Osteoblast (primary cell): ENCODE measurements around the gene C3orf20. TPM values are rescaled to one million over a fixed set of nuclear protein-coding genes. Genes with fewer than 3 reads are reported as not detected.

Experiments
- DNase-seq: peaks from one replicate; pipeline ENCODE4 v3.0.0; 2011; ENCODE audit warnings: low spot score, mixed read lengths; ENCODE audit not compliant: insufficient read length; ENCODE audit errors: missing footprints
- H2AFZ ChIP-seq: 2 replicates; pipeline ENCODE4 v1.6.0; 2011; ENCODE audit warnings: mild to moderate bottlenecking, low read length
- H3K27ac ChIP-seq: 2 replicates; pipeline ENCODE4 v1.5.1; 2011; ENCODE audit warnings: mild to moderate bottlenecking, low read depth, low read length, moderate library complexity
- H3K27me3 ChIP-seq: 2 replicates; pipeline ENCODE4 v1.6.0; 2012; ENCODE audit warnings: mild to moderate bottlenecking, control low read depth, inconsistent platforms, low read length, moderate library complexity; ENCODE audit not compliant: insufficient read depth
- H3K36me3 ChIP-seq: 2 replicates; pipeline ENCODE4 v1.5.1; 2011; ENCODE audit warnings: mild to moderate bottlenecking, low read length, control low read depth, moderate library complexity; ENCODE audit not compliant: insufficient read depth
- H3K4me1 ChIP-seq: 2 replicates; pipeline ENCODE4 v1.5.1; 2011; ENCODE audit warnings: mild to moderate bottlenecking, low read length, control low read depth, moderate library complexity; ENCODE audit not compliant: insufficient read depth
- H3K4me2 ChIP-seq: 2 replicates; pipeline ENCODE4 v1.6.0; 2011; ENCODE audit warnings: mild to moderate bottlenecking, low read length; ENCODE audit not compliant: insufficient read depth
- H3K4me3 ChIP-seq: fragments of 200-600 bp; sonication (generic); 3 replicates; pipeline ENCODE4 v1.5.1; 2012; ENCODE audit warnings: mild to moderate bottlenecking, low read length, inconsistent platforms; ENCODE audit not compliant: insufficient read depth
- H3K79me2 ChIP-seq: 2 replicates; pipeline ENCODE4 v1.6.0; 2012; ENCODE audit warnings: mild to moderate bottlenecking, low read length, control low read depth, inconsistent platforms; ENCODE audit not compliant: insufficient read depth
- H3K9me3 ChIP-seq: 2 replicates; pipeline ENCODE4 v1.5.1; 2011; ENCODE audit warnings: low read depth, low read length, control low read depth
- H4K20me1 ChIP-seq: 2 replicates; pipeline ENCODE4 v1.6.0; 2012; ENCODE audit warnings: mild to moderate bottlenecking, low read length, control low read depth; ENCODE audit not compliant: insufficient read depth
- total RNA-seq: library from RNA; depleted of rRNA; stranded (reverse); fragments of >200 nt; gene quantifications from 2 replicates; pipeline ENCODE4 v1.2.3, GENCODE V29; 2012
- TF ChIP-seq, protein P1 (sequence below): IDR thresholded peaks from 2 replicates; pipeline ENCODE4 v1.5.1; 2011; ENCODE audit warnings: mild to moderate bottlenecking, low read depth, low read length, moderate library complexity; ENCODE audit errors: extremely low read depth

Gene C3orf20
- total RNA-seq, 1 donor = under 0.01 TPM

DNA sequence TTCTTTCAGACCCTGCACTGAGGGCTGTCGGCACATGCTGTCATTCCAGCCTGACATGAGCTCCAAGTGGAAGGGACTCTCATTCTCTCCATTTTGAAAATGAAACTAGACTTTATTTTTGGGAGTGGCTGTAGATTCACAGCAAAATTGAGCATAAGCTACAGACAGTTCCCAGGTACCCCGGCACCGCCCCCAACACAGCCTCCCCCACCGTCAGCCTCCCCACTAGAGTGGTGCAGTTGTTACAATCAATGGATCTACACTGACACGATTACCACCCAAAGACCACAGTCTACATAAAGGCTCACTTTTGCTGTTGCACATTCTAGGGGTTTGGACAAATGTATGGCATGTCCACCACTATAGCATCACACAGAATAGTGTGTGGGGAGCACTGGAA, 114.3 kb downstream of the C3orf20 start:
- H3K27ac ChIP-seq = no peak overlapping the region
- peaks cover 7% of the 10 kb centered on the region for H3K27me3 ChIP-seq
- H3K4me2 ChIP-seq = no peak overlapping the region
- no peak overlapping the region for H3K4me3 ChIP-seq
- TF ChIP-seq, protein P1, sequence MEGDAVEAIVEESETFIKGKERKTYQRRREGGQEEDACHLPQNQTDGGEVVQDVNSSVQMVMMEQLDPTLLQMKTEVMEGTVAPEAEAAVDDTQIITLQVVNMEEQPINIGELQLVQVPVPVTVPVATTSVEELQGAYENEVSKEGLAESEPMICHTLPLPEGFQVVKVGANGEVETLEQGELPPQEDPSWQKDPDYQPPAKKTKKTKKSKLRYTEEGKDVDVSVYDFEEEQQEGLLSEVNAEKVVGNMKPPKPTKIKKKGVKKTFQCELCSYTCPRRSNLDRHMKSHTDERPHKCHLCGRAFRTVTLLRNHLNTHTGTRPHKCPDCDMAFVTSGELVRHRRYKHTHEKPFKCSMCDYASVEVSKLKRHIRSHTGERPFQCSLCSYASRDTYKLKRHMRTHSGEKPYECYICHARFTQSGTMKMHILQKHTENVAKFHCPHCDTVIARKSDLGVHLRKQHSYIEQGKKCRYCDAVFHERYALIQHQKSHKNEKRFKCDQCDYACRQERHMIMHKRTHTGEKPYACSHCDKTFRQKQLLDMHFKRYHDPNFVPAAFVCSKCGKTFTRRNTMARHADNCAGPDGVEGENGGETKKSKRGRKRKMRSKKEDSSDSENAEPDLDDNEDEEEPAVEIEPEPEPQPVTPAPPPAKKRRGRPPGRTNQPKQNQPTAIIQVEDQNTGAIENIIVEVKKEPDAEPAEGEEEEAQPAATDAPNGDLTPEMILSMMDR = no peak
- H3K36me3 ChIP-seq = no peaks in the 10 kb centered on the region
- H3K9me3 ChIP-seq = no peaks in the 10 kb centered on the region
- H3K79me2 ChIP-seq = no peaks in the 10 kb centered on the region
- no peaks in the 10 kb centered on the region for H4K20me1 ChIP-seq
- H2AFZ ChIP-seq = no peak overlapping the region
- DNase-seq = no peak
- no peaks in the 10 kb centered on the region for H3K4me1 ChIP-seq

DNA sequence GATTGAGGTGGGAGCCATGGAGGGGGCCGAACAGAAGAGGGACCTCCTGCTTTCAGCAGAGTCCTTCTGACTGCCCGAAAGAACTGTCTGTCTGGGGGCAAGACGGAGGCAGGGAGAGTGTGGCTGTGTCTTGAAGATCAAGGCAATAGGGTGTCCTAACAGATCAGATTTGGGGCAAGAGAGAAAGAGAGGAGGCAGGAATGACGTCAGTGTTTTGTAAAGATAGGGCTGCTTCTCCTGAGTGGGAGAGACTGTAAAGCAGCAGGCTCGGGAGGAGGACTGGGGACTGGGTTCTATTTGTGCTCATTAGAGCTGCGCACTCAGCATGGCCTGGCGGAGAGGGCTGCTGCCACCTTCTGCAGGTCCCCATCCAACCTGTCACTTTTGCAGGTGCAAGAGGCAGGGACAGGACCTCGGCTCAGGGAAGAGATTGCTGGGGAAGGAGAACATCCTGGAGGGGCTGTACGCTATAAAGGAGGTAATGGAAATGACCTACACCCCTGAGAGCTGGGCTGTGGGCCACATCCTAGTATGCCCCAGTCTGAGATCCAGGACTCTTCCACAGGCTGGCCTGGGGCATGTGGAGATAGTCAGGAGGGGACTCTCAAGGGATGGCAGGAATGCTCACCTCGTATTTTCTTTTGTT, 114.8 kb downstream of the C3orf20 start:
- Histone ChIP-seq H3K79me2 (no peaks in the 10 kb centered on the region), H2AFZ (no peak overlapping the region), H3K4me2 (no peak overlapping the region), H3K9me3 (no peaks in the 10 kb centered on the region), H3K27me3 (peaks cover 7% of the 10 kb centered on the region), H3K4me3 (no peak overlapping the region), H4K20me1 (no peaks in the 10 kb centered on the region), H3K4me1 (no peaks in the 10 kb centered on the region), H3K36me3 (no peaks in the 10 kb centered on the region), H3K27ac (no peak overlapping the region)
- TF ChIP-seq, protein P1 = no peak
- DNase-seq = no peak

DNA sequence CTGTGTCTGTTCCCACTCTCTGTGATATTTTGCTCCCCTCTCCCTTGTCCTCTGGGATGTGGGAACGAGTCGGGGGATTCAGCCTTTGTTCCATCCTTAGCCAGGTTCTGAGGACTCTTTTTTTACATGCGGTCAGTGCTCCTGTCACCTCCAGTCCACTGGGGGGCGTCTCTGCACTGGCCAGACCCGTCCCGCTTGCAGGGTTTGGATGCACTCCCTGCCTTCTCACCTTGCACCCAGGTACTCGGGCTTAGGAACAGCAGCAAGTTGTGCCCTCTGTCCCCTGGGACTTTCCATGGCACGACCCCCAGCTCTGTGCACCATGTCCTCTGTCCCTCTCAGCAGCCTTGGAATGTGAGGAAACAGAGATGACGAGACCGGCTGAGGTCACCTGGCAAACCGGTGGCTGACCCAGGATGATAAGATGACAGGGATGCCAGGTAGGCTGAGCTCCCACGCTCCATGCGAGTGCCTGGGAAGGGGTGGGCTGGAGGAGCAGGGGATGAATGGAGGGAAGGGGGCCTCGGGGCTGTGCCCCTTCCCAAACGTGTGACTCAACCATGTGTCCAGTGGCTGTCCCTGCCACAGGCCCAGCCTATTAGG, 116.5 kb downstream of the C3orf20 start:
- DNase-seq = peak; percentile 91
- H3K4me3 ChIP-seq = no peak overlapping the region
- peaks cover 7% of the 10 kb centered on the region for H3K27me3 ChIP-seq
- H2AFZ ChIP-seq = no peak overlapping the region
- H3K27ac ChIP-seq = no peak overlapping the region
- TF ChIP-seq, protein P1 = peak; percentile 60
- H3K79me2 ChIP-seq = no peaks in the 10 kb centered on the region
- H3K9me3 ChIP-seq = no peaks in the 10 kb centered on the region
- no peaks in the 10 kb centered on the region for H4K20me1 ChIP-seq
- no peaks in the 10 kb centered on the region for H3K4me1 ChIP-seq
- H3K4me2 ChIP-seq = no peak overlapping the region
- H3K36me3 ChIP-seq = no peaks in the 10 kb centered on the region

DNA sequence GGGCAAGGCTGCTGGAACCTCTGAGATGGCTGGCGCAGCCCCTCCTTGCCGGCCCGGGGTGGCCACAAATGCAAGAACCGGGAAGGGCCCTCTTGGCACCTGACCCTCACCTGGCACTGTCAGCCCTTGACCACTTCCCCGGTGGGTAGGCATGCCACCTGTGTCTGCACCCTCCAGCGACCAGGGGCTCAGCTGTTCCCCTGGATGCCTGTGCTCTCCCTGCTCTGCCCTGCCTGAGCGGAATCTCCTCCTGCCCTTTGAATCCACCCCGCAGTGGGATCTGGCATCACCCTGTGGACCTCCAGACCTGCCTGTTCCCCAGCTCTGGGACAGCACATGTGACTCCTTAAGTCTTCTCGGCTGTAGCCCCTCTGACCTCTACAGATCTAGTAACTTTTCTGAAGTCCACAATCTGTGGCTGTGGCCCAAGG, 117.8 kb downstream of the C3orf20 start:
- Histone ChIP-seq H3K27me3 (peaks cover 7% of the 10 kb centered on the region), H3K4me2 (no peak overlapping the region), H2AFZ (no peak overlapping the region), H3K4me3 (no peak overlapping the region), H3K9me3 (no peaks in the 10 kb centered on the region), H3K79me2 (no peaks in the 10 kb centered on the region), H3K36me3 (no peaks in the 10 kb centered on the region), H4K20me1 (no peaks in the 10 kb centered on the region), H3K4me1 (no peaks in the 10 kb centered on the region), H3K27ac (no peak overlapping the region)
- no peak for DNase-seq
- TF ChIP-seq, protein P1 = no peak
